ENCODE measurements around the gene TSPAN8. TPM values are rescaled to one million over a fixed set of nuclear protein-coding genes. Genes with fewer than 3 reads are reported as not detected.

The TSPAN8 gene
- total RNA-seq, 4 donors from 2014 or later, result 23.1 to 80.6 (median 39.9) TPM

DNA sequence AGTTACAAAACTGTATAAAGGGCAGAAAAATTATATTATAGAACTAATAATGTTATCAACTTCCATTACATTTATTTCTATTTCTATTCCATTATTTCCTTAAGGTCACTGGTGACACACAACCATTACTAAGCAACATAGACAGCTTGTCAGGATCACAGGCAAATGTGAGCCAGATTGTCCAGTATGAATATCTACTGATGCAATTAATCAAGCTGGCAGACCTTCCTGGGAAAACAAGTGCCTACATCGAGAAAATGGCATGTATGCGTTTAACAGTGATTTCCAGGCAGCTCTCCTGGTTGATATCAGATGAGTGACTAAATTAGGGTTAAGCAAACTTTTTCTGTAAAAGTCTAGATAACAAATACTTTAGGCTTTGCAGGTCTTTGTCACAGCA, 36.9 kb upstream of the TSPAN8 start:
- 72 to 79% methylated on average over 2 of the region's 2 CpGs for WGBS, 2 donors
- no peaks in the 10 kb centered on the region for H3K9me3 ChIP-seq
- H3K4me3 ChIP-seq, result no peak overlapping the region
- no peak for DNase-seq (ENCODE audit: low spot score in 2 of 2)
- H3K4me1 ChIP-seq, result no peaks in the 10 kb centered on the region
- H3K27me3 ChIP-seq, result no peaks in the 10 kb centered on the region
- no peak overlapping the region for H3K27ac ChIP-seq
- no peaks in the 10 kb centered on the region for H3K36me3 ChIP-seq
- TF ChIP-seq CTCF (IDR thresholded peaks at IDR 0.05) (no peak), EP300 (IDR thresholded peaks at IDR 0.05) (no peak), POLR2A (IDR thresholded peaks at IDR 0.05) (no peak)

DNA sequence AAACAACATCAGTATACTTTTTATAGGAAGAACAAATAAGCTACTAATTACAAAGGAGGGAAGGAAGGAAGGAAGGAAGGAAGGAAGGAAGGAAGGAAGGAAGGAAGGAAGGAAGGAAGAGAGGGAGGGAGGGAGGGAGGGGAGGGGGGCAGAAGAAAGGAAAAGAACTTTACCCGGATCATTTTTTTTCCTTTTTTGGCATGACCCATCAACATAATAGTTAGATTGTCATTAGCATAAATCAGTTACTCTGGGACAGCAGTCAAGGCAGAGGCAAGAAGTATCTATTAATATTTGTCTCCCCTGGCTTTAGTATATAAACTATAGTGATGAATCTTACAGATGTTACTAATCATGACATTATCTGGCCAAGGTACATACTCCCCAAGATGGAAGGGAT, 35.2 kb upstream of the TSPAN8 start:
- Histone ChIP-seq H3K9me3 (no peaks in the 10 kb centered on the region), H3K4me3 (no peak overlapping the region), H3K4me1 (no peaks in the 10 kb centered on the region), H3K27me3 (no peaks in the 10 kb centered on the region), H3K36me3 (no peaks in the 10 kb centered on the region), H3K27ac (no peak overlapping the region)
- TF ChIP-seq CTCF (IDR thresholded peaks at IDR 0.05) (no peak), EP300 (IDR thresholded peaks at IDR 0.05) (no peak), POLR2A (IDR thresholded peaks at IDR 0.05) (no peak)
- no peak for DNase-seq (ENCODE audit: low spot score in 2 of 2)
- 64 to 76% methylated on average over 1 of the region's 1 CpG for WGBS, 2 donors

- DNase-seq (ENCODE audit: low spot score in 2 of 2), result no peak
- H3K27me3 ChIP-seq, result no peaks in the 10 kb centered on the region
- no peaks in the 10 kb centered on the region for H3K4me1 ChIP-seq
- no peak overlapping the region for H3K27ac ChIP-seq
- H3K4me3 ChIP-seq, result no peak overlapping the region
- peaks cover 0 to 11% (median 0%) of the 10 kb centered on the region in 4 donors for H3K9me3 ChIP-seq
- no peak for TF ChIP-seq POLR2A (IDR thresholded peaks at IDR 0.05)
- TF ChIP-seq EP300 (IDR thresholded peaks at IDR 0.05), result no peak
- TF ChIP-seq CTCF (IDR thresholded peaks at IDR 0.05), result no peak
- H3K36me3 ChIP-seq, result no peaks in the 10 kb centered on the region
- 36 to 39% methylated on average over 5 of the region's 5 CpGs for WGBS, 2 donors
Observed at GRCh38 chr12:71191509-71192196, 33.9 kb upstream of the TSPAN8 start.

DNA sequence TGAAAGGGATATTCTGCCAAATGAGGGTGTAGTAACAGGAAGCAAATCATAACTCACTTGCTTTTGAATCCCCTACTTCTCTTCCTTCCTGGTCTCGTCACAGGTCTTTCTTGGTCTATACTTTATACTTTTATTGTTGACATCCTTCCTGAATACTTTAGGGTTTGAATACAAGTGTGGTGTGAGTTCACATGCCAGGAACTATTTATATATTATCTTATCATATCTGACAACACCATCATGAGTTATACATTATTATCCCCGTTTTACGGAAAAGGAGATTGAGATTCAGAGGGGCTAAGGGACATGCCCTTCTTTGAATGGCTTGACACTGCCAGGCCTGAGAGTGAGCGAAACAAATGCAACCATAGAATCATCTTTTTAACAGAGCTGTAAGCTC, 33.0 kb upstream of the TSPAN8 start:
- Histone ChIP-seq H3K36me3 (no peaks in the 10 kb centered on the region), H3K4me1 (no peaks in the 10 kb centered on the region), H3K27ac (no peak overlapping the region), H3K9me3 (peaks cover 0 to 11% (median 0%) of the 10 kb centered on the region in 4 donors), H3K4me3 (no peak overlapping the region), H3K27me3 (no peaks in the 10 kb centered on the region)
- 74 to 84% methylated on average over 4 of the region's 4 CpGs for WGBS, 2 donors
- no peak for TF ChIP-seq POLR2A (IDR thresholded peaks at IDR 0.05)
- no peak for TF ChIP-seq EP300 (IDR thresholded peaks at IDR 0.05)
- TF ChIP-seq CTCF (IDR thresholded peaks at IDR 0.05), result no peak
- no peak for DNase-seq (ENCODE audit: low spot score in 2 of 2)

GRCh38 chr12:71187379-71187778, 29.6 kb upstream of the TSPAN8 start:
- 89 to 94% methylated on average over 3 of the region's 3 CpGs for WGBS, 2 donors
- no peaks in the 10 kb centered on the region for H3K4me1 ChIP-seq
- H3K9me3 ChIP-seq, result peaks cover 0 to 11% (median 0%) of the 10 kb centered on the region in 4 donors
- no peak for DNase-seq (ENCODE audit: low spot score in 2 of 2)
- H3K27me3 ChIP-seq, result no peaks in the 10 kb centered on the region
- no peak overlapping the region for H3K27ac ChIP-seq
- no peak overlapping the region for H3K4me3 ChIP-seq
- no peak for TF ChIP-seq CTCF (IDR thresholded peaks at IDR 0.05)
- H3K36me3 ChIP-seq, result no peaks in the 10 kb centered on the region
